ENCODE results near the gene ANO6.

ANO6 gene

GRCh38 chr12:45351921-45352670, 136.2 kb downstream of the ANO6 start:
- TF ChIP-seq ZFX (IDR thresholded peaks at IDR 0.05; ENCODE audit: borderline replicate concordance), result no peak
- no peak for TF ChIP-seq CTCF (IDR thresholded peaks at IDR 0.05)
- no peak overlapping the region for H3K27ac ChIP-seq

- TF ChIP-seq ZFX (IDR thresholded peaks at IDR 0.05; ENCODE audit: borderline replicate concordance) (no peak), CTCF (IDR thresholded peaks at IDR 0.05) (no peak)
- H3K27ac ChIP-seq, result no peak overlapping the region
These were observed 138.0 kb downstream of the ANO6 start for GRCh38 chr12:45353944-45354343.

GRCh38 chr12:45354399-45354798, 138.5 kb downstream of the ANO6 start:
- H3K27ac ChIP-seq, result no peak overlapping the region
- no peak for TF ChIP-seq ZFX (IDR thresholded peaks at IDR 0.05; ENCODE audit: borderline replicate concordance)
- TF ChIP-seq CTCF (IDR thresholded peaks at IDR 0.05), result no peak

- TF ChIP-seq CTCF (IDR thresholded peaks at IDR 0.05) (no peak), ZFX (IDR thresholded peaks at IDR 0.05; ENCODE audit: borderline replicate concordance) (no peak)
- H3K27ac ChIP-seq, result no peak overlapping the region
These were observed 139.8 kb downstream of the ANO6 start for GRCh38 chr12:45355730-45356129.

DNA sequence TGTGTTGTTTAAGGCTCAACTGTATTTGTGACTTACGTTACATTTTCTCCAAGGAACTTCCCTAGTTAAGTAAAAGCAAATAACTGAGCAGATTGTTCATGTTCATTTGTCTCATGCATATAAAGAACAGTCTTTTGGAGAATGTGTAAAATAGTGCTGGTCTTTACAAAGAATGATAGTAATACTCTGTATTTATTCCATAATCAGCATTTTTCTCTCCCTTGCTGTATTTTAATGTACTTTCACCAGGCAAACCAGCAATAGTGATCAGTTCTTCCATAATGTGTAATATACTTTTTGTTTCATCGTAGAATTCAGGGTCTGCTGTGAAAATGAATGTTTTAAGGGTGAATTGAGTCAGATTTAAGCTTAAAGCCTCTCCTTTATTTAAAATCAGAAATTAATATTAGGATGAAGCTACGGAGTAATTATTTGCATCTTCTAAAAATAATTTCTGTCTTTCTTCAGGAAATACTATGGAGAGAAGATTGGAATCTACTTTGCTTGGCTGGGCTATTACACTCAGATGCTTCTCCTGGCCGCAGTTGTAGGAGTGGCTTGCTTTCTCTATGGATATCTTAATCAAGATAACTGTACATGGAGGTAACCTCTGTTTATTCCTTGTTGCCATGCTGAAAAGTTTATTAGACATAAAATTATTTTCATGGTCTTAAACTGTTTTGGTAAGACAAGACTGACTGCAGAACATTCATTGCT, 141.1 kb downstream of the ANO6 start:
- TF ChIP-seq CTCF (IDR thresholded peaks at IDR 0.05) (no peak), ZFX (IDR thresholded peaks at IDR 0.05; ENCODE audit: borderline replicate concordance) (no peak)
- no peak overlapping the region for H3K27ac ChIP-seq

- H3K27ac ChIP-seq, result no peak overlapping the region
- no peak for TF ChIP-seq CTCF (IDR thresholded peaks at IDR 0.05)
- TF ChIP-seq ZFX (IDR thresholded peaks at IDR 0.05; ENCODE audit: borderline replicate concordance), result no peak
These were observed 141.9 kb downstream of the ANO6 start for GRCh38 chr12:45357539-45358417.
